ENCODE measurements around the gene HIGD1B. TPM values are rescaled to one million over a fixed set of nuclear protein-coding genes. Genes with fewer than 3 reads are reported as not detected.

HIGD1B gene
- total and polyA plus RNA-seq, 2 donors (not counting 1 experiment from before 2014, with no cell fraction given) = 0.34 TPM; not detected in 1

DNA sequence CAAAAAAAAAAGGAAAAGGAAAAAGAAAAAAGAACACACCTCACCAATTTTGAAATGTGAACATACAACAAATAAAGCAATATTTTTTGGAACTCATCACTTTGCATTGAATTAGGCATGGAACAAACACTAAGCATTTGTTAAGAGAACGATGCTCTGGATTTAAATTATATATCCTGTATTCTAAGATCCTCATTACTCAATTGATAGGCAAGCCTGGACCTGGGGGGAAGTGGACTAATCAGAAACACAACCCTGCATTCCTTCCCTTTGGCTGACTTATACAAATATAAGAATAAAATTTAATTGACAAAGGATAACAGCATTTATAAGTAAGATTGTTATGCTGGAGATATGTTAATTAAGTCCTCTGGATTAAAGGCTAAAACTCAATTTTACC is 19.8 kb upstream of the HIGD1B start:
- peak overlapping the region; percentile 91 to 99 (median 96) for H3K4me3 ChIP-seq (replicated peaks in 1 of 4; ENCODE audit: control extremely low read depth in 1 of 4, insufficient read depth in 1 of 4, low read depth in 3 of 4, low read length in 4 of 4)
- peak overlapping the region; percentile 55 for H3K4me2 ChIP-seq (ENCODE audit: extremely low read depth, insufficient read depth, low read length)
- H3K27ac ChIP-seq (ENCODE audit: insufficient read depth, low read length) = peak overlapping the region; percentile 94
- H3K79me2 ChIP-seq (ENCODE audit: control insufficient read depth, insufficient read depth, low read length) = peaks cover 65% of the 10 kb centered on the region
- H3K9ac ChIP-seq (ENCODE audit: insufficient read depth, low read length) = peak overlapping the region; percentile 93
- H3K27me3 ChIP-seq (ENCODE audit: control insufficient read depth, insufficient read depth, low read length) = no peaks in the 10 kb centered on the region
- H3K9me3 ChIP-seq (ENCODE audit: control insufficient read depth, insufficient read depth, low read depth, low read length) = no peaks in the 10 kb centered on the region
- TF ChIP-seq, protein P1, sequence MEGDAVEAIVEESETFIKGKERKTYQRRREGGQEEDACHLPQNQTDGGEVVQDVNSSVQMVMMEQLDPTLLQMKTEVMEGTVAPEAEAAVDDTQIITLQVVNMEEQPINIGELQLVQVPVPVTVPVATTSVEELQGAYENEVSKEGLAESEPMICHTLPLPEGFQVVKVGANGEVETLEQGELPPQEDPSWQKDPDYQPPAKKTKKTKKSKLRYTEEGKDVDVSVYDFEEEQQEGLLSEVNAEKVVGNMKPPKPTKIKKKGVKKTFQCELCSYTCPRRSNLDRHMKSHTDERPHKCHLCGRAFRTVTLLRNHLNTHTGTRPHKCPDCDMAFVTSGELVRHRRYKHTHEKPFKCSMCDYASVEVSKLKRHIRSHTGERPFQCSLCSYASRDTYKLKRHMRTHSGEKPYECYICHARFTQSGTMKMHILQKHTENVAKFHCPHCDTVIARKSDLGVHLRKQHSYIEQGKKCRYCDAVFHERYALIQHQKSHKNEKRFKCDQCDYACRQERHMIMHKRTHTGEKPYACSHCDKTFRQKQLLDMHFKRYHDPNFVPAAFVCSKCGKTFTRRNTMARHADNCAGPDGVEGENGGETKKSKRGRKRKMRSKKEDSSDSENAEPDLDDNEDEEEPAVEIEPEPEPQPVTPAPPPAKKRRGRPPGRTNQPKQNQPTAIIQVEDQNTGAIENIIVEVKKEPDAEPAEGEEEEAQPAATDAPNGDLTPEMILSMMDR (conservative IDR thresholded peaks at IDR 0.05 in 1 of 2, IDR thresholded peaks at IDR 0.05 in 1 of 2; ENCODE audit: low read depth in 1 of 2, low read length in 2 of 2) = no peak
- no peak for TF ChIP-seq EZH2 (IDR thresholded peaks at IDR 0.05; ENCODE audit: low read length, missing control alignments)
- H3K36me3 ChIP-seq (ENCODE audit: control insufficient read depth, insufficient read depth, low read length) = no peaks in the 10 kb centered on the region
- H2AFZ ChIP-seq (ENCODE audit: low read length) = no peak overlapping the region
- H4K20me1 ChIP-seq (ENCODE audit: control insufficient read depth, extremely low read depth, insufficient read depth, low read length) = no peaks in the 10 kb centered on the region
- peaks cover 2% of the 10 kb centered on the region for H3K4me1 ChIP-seq (ENCODE audit: control insufficient read depth, extremely low read depth, insufficient read depth, low read length)
- DNase-seq (ENCODE audit: low read depth in 2 of 2) = no peak

DNA sequence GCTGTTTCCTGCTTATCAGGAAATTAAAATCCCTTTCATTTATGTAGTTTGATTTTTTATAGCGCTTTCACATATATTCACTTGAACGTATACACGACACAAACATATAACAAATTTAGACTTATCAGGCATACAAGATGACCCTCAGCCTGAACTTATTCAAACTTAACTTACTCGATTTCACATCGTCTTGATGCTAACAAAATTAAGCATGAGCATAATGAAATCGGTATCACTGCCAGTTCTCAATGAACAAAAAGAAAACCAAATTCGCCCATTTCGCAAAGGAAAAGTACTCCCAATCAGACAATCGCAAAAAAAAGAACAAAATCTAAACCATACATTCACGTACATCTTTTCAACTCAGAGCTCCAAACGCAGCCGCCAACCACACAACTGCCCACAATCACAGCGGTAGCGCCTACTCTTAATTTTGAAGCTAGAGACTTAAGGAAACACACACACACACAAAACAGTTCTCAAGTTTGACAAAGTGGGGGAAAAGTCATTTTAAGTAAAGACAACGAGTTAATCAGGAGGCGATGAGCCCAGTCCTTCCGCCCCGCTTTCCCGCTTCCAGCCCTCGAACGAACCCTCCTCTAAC is 18.7 kb upstream of the HIGD1B start:
- H3K27ac ChIP-seq (ENCODE audit: insufficient read depth, low read length) = peak overlapping the region; percentile 94
- H3K4me3 ChIP-seq (replicated peaks in 1 of 4; ENCODE audit: control extremely low read depth in 1 of 4, insufficient read depth in 1 of 4, low read depth in 3 of 4, low read length in 4 of 4) = peak overlapping the region; percentile 91 to 99 (median 96)
- no peaks in the 10 kb centered on the region for H4K20me1 ChIP-seq (ENCODE audit: control insufficient read depth, extremely low read depth, insufficient read depth, low read length)
- TF ChIP-seq, protein P1 (conservative IDR thresholded peaks at IDR 0.05 in 1 of 2, IDR thresholded peaks at IDR 0.05 in 1 of 2; ENCODE audit: low read depth in 1 of 2, low read length in 2 of 2) = no peak
- TF ChIP-seq EZH2 (IDR thresholded peaks at IDR 0.05; ENCODE audit: low read length, missing control alignments) = no peak
- peak; percentile 44 to 59 for DNase-seq (ENCODE audit: low read depth in 2 of 2)
- H3K9me3 ChIP-seq (ENCODE audit: control insufficient read depth, insufficient read depth, low read depth, low read length) = no peaks in the 10 kb centered on the region
- peak overlapping the region; percentile 55 for H3K4me2 ChIP-seq (ENCODE audit: extremely low read depth, insufficient read depth, low read length)
- H3K79me2 ChIP-seq (ENCODE audit: control insufficient read depth, insufficient read depth, low read length) = peaks cover 57% of the 10 kb centered on the region
- peak overlapping the region; percentile 43 for H2AFZ ChIP-seq (ENCODE audit: low read length)
- H3K9ac ChIP-seq (ENCODE audit: insufficient read depth, low read length) = peak overlapping the region; percentile 93
- H3K27me3 ChIP-seq (ENCODE audit: control insufficient read depth, insufficient read depth, low read length) = no peaks in the 10 kb centered on the region
- H3K4me1 ChIP-seq (ENCODE audit: control insufficient read depth, extremely low read depth, insufficient read depth, low read length) = peaks cover 2% of the 10 kb centered on the region
- no peaks in the 10 kb centered on the region for H3K36me3 ChIP-seq (ENCODE audit: control insufficient read depth, insufficient read depth, low read length)

DNA sequence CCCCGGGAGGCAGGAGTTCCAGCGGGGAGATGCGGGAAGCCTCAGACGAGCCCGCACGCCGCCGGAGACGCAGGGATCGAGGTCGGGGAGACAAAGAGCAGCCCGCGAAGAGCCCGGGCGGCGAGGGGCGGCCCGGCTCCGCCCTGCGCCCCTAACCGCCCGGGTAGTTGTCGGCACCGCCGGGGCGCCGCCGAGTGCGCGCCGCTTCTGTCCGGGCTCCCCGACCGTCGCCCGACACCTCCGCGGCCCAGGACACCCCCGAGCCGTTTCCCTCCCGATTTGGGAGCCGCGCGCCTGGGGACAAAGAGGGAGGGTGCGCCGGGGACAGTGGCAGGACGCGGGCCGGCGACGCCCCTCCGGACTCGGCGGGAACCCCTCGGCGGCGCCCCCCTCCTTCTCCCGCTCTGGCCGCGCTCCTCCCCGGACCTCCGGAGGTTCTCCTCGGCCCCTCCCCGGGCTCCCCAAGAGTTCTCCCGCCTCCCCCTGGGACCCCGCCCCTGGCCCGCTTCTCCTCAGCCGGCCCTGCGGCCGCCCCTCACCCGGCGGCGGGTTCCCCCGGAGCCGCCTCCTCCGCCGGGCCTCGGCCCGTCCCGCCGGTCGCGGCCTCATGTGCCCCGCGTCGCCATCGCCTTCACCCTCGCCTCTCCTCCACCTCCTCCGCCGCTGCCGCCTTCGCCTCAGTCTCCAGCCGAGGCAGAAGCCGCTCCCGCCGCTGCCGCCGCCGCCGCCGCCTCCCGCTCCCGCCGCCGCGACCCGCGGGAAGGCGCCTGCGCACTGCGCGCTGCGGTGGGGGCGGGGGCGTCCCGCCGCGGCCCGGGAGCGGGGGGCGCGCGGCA is 17.9 kb upstream of the HIGD1B start, which contains the start of gene GJC1:
Gene GJC1, minus strand, starts transcription at position 765 of the 836 bp plus-strand sequence. CDS start 24,470 bp downstream, outside the sequence.
- H3K4me1 ChIP-seq (ENCODE audit: control insufficient read depth, extremely low read depth, insufficient read depth, low read length) = no peaks in the 10 kb centered on the region
- H3K79me2 ChIP-seq (ENCODE audit: control insufficient read depth, insufficient read depth, low read length) = peaks cover 50% of the 10 kb centered on the region
- DNase-seq (ENCODE audit: low read depth in 2 of 2) = peak in 1 of 2 donors; percentile 55

More for the DNA sequence above, 17.9 kb upstream of the HIGD1B start, which contains the start of gene GJC1:
- H3K4me3 ChIP-seq (replicated peaks in 1 of 4; ENCODE audit: control extremely low read depth in 1 of 4, insufficient read depth in 1 of 4, low read depth in 3 of 4, low read length in 4 of 4) = peak within 1 kb of the TSS; percentile 91 to 99 (median 96)
- peak within 1 kb of the TSS; percentile 55 for H2AFZ ChIP-seq (ENCODE audit: low read length)
- no peaks in the 10 kb centered on the region for H4K20me1 ChIP-seq (ENCODE audit: control insufficient read depth, extremely low read depth, insufficient read depth, low read length)
- peak within 1 kb of the TSS; percentile 93 for H3K9ac ChIP-seq (ENCODE audit: insufficient read depth, low read length)
- no peaks in the 10 kb centered on the region for H3K27me3 ChIP-seq (ENCODE audit: control insufficient read depth, insufficient read depth, low read length)
- H3K36me3 ChIP-seq (ENCODE audit: control insufficient read depth, insufficient read depth, low read length) = no peaks in the 10 kb centered on the region
- peak within 1 kb of the TSS; percentile 94 for H3K27ac ChIP-seq (ENCODE audit: insufficient read depth, low read length)
- no peaks in the 10 kb centered on the region for H3K9me3 ChIP-seq (ENCODE audit: control insufficient read depth, insufficient read depth, low read depth, low read length)
- TF ChIP-seq, protein P1 (conservative IDR thresholded peaks at IDR 0.05 in 1 of 2, IDR thresholded peaks at IDR 0.05 in 1 of 2; ENCODE audit: low read depth in 1 of 2, low read length in 2 of 2) = no peak
- TF ChIP-seq EZH2 (IDR thresholded peaks at IDR 0.05; ENCODE audit: low read length, missing control alignments) = no peak
- peak within 1 kb of the TSS; percentile 85 for H3K4me2 ChIP-seq (ENCODE audit: extremely low read depth, insufficient read depth, low read length)

All from fibroblast of lung (primary cell).